HG03571 (cell line): ENCODE measurements around the gene ATP6V0C.

Source experiments
- ATAC-seq: cut with Tn5 transposase; IDR thresholded peaks from one replicate; pipeline ENCODE4 v1.9.1; 2021; ENCODE audit not compliant: unreplicated experiment

Gene ATP6V0C

DNA sequence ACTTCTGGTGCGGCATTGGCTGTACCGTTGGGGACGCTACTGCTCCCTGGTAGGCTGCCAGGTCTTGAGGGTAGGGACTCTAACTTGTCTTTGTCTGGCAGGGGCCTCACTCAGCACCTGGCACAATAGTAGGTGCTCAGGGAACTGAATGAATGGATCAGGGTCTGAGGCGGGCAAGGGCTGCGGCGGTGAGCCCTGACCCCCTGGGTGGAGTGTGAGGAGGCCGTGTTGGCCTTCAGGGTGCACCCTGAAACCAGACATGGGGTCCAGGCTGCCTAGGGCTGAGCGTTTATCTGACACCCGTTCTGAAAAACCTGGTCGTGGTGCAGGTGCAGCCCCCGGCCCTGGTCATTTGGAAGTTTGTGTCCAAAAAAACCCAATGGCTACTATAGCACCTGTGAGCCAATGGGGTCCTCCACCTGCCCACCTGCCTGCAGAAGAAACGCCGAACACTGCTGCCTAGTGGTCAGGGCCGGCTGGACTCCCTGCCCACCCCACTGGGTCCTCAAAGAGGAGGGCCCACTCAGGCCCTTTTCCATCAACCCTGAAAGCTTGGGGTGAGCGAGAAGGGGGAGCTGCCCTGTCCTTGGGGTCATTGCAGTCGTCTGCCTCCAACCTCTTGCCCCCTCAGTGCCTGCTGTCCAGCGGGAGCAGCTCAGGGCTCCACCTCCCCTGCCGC, 4.9 kb upstream of the ATP6V0C start:
- no peak for ATAC-seq

DNA sequence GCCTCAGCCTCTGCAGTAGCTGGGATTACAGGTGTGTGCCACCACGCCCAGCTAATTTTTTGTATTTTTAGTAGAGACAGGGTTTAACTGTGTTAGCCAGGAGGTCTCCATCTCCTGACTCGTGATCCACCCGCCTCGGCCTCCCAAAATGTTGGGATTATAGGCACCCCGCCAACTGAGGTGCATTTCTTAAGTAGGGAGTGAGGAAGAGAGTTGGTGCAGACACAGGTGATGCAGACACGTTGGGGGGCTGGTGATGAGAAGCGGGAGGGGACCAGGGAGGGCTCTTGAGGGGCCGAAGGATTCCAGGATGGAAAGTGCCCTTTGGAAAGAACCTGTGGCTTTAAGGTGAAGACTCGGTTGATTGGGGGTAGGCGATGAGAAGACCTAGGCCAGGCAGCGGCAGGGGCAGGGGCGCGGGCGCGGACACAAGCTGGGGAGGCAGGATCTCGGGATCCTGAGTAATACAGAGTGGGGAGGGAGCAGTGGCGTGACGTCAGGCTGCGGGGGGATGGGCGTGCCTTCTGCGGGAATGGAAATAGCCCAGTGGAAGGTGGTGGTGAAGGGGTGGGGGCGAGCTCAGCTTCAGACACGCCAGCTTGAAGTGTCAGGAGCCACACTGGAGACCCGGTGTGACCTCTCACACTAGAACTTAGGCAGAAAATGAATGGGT, 2.5 kb upstream of the ATP6V0C start:
- no peak for ATAC-seq

DNA sequence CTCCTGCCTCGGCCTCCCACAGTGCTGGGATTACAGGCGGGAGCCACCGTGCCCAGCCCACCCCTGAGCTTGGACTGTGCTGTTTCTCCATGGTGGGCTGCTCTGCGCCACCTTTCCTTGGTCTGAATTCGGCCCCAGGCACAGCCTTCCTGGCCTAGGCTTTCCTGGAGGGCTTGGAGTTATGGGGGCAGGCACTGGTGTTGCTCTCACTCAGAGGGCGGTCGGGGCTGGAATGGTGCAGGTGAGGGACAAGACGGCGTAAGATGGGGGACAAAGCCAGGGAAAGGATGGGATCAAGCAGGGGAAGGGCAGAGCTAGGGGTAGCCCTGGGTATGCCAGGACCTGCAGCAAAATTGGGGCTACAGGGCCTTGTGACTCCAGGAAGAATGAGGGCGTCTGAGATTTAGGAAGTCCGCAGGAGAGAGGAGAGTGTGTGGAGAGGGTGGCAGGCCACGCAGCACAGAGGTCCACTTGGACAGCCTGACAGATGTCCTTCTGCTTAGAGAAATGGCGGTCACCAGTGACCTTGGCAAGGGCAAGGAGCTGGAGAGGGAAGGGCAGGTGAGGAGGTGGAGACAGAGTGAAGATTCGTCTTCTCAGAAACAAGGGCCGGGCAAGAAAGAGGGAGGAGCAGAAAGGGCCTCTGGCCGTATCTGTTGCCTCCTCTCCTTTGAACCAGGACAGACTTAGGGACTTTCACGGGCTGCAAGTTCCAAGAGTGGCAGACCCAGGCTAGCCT, 1.6 kb upstream of the ATP6V0C start:
- ATAC-seq, result no peak

DNA sequence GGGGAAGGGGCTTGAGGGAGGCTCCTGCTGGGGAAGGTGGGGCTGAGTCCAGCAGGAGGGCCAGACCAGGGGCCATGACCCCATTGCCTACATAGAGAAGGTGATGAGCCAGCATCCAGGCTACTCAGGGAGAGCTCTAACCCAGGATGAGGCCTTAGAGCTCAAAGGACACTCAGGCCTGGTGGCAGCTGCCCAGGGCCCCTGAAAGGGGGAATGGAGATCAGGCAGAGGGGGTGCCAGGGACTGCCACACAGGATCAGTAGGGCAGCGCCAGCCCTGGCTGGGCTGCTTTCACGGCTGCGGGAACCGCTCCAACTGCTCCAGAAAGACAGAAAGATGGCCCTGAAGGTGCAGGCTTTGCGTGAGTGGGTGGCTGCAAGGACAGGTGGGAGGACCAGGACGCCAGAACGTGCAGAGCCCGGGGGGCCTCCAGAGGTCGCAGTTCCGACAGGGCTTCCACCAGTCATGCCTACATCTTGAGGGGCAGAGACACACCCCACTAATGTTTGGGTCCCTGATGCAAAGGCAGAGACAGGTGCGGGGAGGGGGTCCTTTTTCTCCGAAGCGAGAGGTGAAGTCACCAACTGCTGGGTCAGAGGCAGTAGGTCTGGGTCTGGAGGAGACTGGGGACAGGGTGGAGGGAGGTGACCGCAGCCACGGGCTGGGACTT, 882 bp upstream of the ATP6V0C start:
- ATAC-seq, result no peak

DNA sequence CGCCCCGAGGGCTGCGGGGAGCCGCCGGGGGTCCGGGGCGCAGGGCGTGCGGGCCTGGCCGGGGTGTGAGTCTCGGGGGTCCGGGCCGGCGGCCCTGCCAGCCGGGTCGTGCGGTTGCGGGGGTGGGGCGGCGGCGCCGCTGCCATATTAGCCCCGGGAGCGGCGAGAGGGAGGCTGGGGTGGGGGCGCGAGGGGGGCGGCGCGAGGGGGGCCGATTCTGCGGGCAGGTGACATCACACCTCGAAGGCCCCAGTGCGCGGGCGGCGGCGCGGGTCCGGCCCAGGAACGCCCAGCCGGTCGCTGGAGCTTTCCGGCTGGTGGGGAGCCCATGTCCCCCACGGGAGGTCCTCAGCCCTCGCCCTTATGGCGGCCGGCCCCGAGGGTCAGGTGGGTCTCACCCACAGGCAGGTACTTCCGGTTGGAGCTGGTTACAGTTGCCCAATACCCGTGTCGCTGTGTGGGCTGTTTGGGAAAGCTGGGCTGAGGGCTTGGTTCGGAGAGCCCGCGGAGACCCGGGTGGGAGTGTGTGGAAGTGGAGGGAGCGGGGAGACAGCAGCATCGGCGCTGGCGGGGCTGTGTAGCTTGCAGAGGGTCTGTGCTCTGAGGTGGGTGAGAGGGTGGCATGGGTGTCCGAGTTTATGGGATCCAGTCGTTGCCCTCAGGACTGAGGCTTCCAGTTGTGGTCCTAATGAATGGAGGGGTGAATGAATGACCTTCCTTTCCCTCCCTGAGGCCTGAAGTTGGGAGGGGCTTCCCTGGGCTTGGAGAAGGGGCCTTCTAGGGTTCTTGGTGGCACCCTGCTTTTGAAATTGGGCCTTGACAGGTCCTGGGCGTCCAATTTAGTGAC, 804 bp downstream of the ATP6V0C start:
- no peak for ATAC-seq

DNA sequence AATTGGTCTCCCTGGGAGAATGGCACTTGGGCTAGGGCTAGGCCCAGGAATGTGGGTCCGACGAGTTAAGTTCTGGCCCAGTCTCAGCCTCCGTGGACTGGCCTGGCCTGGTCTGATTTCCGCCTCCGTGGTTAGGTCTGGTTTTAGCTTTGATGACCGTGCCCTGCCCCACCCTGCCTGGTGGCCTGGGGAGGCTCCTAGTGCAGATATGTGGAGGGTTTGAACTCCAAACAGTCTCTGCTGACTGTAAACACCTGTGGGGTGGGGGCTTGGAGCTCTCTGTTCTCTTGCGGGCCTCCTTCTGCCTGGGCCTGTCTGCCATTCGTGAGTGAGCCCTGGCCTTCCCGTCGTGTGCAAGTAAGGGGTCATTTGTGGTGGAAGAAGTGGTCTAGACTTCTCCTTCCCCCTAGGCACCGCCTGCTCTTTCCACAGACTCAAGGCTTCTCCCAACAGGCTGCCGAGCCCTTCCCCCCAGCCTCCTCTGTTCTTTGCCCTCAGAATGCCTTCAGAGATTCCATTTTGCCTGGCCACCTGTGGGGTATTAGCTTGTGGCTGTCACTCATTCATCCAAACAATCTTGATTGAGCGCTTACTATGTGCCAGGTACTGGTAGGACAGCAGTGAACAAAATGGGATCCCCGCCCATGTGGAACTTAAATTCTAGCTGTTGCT, 1.6 kb downstream of the ATP6V0C start:
- no peak for ATAC-seq

- ATAC-seq, result no peak
Measured at GRCh38 chr16:2516391-2517240, 2.9 kb downstream of the ATP6V0C start.

DNA sequence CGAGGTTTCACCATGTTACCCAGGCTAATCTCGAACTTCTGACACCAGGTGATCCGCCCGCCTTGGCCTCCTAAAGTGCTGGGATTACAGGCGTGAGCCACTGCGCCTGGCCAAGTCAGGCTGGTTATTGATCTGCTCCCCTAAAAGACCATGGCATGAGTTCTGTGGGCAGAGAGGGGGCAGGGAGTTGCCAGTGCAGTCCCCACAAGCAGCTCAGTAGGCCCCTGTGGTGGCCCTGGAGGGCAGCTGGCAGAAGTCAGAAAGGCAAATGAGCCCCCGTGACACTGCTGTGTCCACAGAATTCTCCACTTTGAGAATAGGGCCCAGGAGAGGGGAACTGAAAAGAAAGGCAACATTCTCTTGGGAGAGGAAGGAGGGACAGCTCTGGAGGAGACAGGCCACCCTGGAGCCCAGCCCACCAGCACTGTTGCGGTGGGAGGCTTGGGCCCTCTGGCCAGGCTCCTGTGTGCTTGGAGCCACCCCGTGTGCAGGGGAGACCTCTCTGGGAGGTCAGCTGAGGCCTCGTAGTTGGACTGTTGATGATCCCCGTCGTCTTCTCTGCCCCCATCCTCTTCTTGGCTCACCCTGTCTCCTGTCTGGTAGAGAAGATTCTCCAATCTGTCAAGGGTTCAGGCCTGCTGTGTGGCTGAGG, 4.3 kb downstream of the ATP6V0C start:
- no peak for ATAC-seq

GRCh38 chr16:2518823-2519710, 5.3 kb downstream of the ATP6V0C start:
- ATAC-seq, result no peak

- no peak for ATAC-seq
Measured at GRCh38 chr16:2519711-2520080, 5.9 kb downstream of the ATP6V0C start.

- no peak for ATAC-seq
Measured at GRCh38 chr16:2520097-2520783, 6.5 kb downstream of the ATP6V0C start, which contains the start of gene AMDHD2. Gene AMDHD2, plus strand, starts transcription at chr16:2520371. Its CDS starts 88 bp downstream, at chr16:2520459.

DNA sequence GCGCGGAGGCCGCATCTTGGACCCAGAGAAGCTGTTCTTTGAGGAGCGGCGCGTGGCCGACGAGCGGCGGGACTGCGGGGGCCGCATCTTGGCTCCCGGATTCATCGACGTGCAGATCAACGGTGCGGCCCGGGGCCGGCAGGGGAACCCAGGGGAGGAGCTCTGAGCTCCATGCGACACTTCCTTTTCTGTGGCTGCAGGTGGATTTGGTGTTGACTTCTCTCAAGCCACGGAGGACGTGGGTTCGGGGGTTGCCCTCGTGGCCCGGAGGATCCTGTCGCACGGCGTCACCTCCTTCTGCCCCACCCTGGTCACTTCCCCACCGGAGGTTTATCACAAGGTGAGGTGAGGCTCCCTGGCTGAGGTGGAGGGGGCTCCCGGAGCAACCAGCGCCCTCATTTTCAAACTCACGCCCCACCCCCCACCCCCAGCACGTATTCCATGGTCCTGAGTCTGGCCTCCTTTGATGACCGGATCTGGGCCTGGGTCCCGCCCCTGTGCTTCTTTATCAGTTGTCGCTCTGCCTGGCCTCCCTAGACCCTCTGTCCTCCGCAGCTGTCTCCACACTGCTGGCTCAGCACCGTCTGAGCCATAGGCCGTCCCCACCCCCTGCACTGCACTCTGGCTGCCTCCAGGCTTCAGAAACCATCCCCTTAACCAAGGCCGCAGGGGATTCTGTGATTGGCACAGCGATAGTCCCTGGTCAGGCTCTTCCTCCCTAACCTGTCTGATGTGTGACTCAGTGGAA, 7.2 kb downstream of the ATP6V0C start:
- no peak for ATAC-seq

GRCh38 chr16:2523801-2524231, 10.1 kb downstream of the ATP6V0C start:
- no peak for ATAC-seq

GRCh38 chr16:2524339-2524938, 10.7 kb downstream of the ATP6V0C start:
- ATAC-seq, result no peak

DNA sequence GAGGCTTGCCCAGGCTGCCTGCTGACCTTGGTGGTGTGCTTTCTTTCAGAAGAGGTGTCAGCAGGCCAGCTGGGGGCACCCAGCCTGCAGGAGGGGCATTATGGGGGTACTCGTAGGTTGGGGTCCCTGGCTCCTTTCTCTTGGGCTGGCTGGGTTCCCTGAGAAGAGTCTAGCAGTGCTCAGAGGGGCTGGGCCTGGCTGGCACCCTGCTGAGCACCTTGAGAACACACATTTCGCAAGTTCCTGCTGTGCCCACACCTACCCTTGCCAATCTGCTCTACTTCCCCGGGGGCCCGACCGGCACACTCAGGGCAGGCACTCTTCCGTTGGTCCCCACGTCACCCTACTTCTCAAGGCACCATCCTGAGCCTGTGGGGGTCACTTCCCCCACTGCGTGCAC, 12.4 kb downstream of the ATP6V0C start:
- ATAC-seq, result no peak
